Measurements from ENCODE around the gene GNA12.

GNA12 gene

GRCh38 chr7:2844153-2845033, at the start of gene GNA12:
TSS of gene GNA12 (minus strand) at chr7:2844308. CDS start at chr7:2844161, 147 bp downstream.
- DNase-seq = peak; percentile 84 to 99

GRCh38 chr7:2893411-2893861, 49.3 kb upstream of the GNA12 start:
- no peak for DNase-seq

- DNase-seq = no peak
These were observed 48.4 kb upstream of the GNA12 start for GRCh38 chr7:2892549-2892948.

GRCh38 chr7:2887816-2888215, 43.7 kb upstream of the GNA12 start:
- no peak for DNase-seq

GRCh38 chr7:2886900-2887299, 42.8 kb upstream of the GNA12 start:
- no peak for DNase-seq

- no peak for DNase-seq
These were observed 42.3 kb upstream of the GNA12 start for GRCh38 chr7:2886391-2886790.

GRCh38 chr7:2884161-2884560, 40.1 kb upstream of the GNA12 start:
- DNase-seq = no peak

- DNase-seq = no peak
These were observed 39.0 kb upstream of the GNA12 start for GRCh38 chr7:2883101-2883500.

- no peak for DNase-seq
These were observed 38.0 kb upstream of the GNA12 start for GRCh38 chr7:2882111-2882510.

- DNase-seq = no peak
These were observed 36.9 kb upstream of the GNA12 start for GRCh38 chr7:2880874-2881533.

GRCh38 chr7:2880051-2880450, 35.9 kb upstream of the GNA12 start:
- no peak for DNase-seq

GRCh38 chr7:2879354-2879753, 35.2 kb upstream of the GNA12 start:
- DNase-seq = no peak

- no peak for DNase-seq
These were observed 34.2 kb upstream of the GNA12 start for GRCh38 chr7:2878306-2878705.

- DNase-seq = no peak
These were observed 32.1 kb upstream of the GNA12 start for GRCh38 chr7:2876031-2876731.

- no peak for DNase-seq
These were observed 29.8 kb upstream of the GNA12 start for GRCh38 chr7:2873686-2874551.

- DNase-seq = no peak
These were observed 29.0 kb upstream of the GNA12 start for GRCh38 chr7:2873146-2873545.

GRCh38 chr7:2872296-2872874, 28.3 kb upstream of the GNA12 start:
- no peak for DNase-seq

GRCh38 chr7:2870471-2870931, 26.4 kb upstream of the GNA12 start:
- no peak for DNase-seq

- no peak for DNase-seq
These were observed 25.9 kb upstream of the GNA12 start for GRCh38 chr7:2869981-2870380.

GRCh38 chr7:2866601-2867000, 22.5 kb upstream of the GNA12 start:
- DNase-seq = no peak

GRCh38 chr7:2864999-2865670, 21.0 kb upstream of the GNA12 start:
- peak in 1 of 2 experiments; percentile 9 for DNase-seq
